HG03439 (cell line): ENCODE data around the gene SGCD.
"Not testable (repeated sequence)": the region's sequence is repeated elsewhere in the genome, so short reads cannot be mapped to it uniquely, and the experiment has no call there.

Experiments
- ATAC-seq: cut with Tn5 transposase; IDR thresholded peaks from one replicate; pipeline ENCODE4 v1.9.1; 2021; ENCODE audit warnings: mild to moderate bottlenecking, moderate library complexity; ENCODE audit not compliant: unreplicated experiment

SGCD gene

DNA sequence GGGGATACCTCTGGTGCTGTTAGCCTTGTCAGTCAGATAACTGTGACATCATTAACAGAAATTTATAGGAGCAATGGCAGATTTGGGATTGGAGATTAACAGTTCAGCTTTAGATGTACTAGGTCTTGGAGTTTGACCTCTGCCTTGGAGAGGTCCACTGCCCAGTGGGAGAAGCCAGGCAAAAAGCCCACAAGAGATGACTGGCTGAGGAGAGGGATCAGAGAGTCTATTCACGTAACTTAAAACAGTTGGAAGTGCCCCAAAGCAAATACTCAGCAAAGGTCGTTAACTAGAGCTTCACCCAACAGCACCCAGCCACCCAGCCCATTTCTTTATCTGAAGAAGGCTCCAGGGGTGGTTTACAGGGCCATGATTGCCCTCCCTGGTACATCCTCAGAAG lies 290.5 kb downstream of the SGCD start:
- no peak for ATAC-seq

DNA sequence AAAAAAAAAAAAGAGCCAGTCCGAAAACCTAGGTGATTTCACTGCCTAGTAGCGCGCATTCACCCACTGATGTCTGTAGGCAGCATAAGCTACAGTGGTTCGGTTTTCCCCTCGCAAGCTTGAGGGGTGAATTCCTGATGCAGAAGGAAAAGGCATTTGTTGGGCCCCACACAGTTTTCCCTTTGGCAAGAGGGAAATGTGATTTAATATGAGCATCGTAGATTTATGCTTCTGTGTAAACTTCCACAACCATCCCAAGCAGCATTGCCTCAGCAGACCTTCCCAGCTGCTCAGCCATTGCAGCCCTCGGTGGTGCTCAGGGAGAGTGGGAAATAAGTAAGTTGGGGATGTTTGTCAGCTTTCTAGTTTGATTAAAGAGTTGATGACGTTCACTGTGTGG lies 291.6 kb downstream of the SGCD start:
- ATAC-seq, result no peak

DNA sequence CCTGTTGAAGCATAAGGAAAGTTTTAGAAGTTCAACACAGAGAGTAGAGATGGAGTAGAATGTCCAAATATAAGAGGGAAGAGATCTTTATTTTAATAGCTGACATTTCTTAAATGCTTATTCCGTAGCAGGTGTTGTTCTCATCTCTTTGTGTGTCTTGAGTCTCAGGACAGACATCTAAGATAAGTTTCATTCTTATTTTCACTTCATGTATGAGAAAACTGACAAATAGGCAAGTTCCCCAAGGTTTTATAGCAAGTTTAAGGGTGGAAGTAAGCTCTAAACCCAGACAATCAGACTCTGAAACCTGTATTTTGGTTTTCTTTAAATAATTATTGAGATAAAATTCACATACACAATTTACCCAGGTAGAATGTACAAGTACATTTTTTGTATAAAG lies 294.8 kb downstream of the SGCD start:
- ATAC-seq, result no peak

DNA sequence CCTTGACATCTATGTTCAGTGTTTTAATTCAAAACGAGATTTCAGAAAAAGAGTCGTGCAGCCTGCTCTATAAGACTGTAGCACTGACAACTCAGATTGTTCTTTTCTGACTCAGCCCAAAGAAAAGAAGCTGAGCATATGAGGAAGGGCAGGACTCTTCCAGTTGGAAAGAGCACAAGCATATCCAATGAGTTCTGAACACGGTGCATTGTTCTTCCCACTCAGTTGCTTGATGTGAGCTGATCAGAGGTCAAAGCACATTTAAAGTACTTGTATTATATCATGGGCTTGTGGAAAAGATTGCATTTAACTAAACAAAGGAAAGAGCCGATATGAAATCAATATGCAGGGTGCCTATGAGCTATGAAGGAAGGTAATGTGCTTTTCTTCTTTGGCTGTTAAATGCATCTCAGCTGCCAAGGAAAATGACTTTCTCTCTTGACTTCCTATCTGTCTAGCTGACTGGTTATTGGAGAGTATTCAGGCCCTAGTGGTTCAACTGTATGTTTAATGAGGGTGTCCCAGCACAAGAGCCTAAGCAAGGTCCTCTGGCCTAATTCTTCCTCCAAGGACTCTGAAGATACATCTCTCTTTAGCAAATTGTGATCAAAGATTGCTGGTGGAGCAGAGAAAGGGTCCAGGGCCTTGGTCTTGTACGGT lies 296.5 kb downstream of the SGCD start:
- ATAC-seq, result no peak

DNA sequence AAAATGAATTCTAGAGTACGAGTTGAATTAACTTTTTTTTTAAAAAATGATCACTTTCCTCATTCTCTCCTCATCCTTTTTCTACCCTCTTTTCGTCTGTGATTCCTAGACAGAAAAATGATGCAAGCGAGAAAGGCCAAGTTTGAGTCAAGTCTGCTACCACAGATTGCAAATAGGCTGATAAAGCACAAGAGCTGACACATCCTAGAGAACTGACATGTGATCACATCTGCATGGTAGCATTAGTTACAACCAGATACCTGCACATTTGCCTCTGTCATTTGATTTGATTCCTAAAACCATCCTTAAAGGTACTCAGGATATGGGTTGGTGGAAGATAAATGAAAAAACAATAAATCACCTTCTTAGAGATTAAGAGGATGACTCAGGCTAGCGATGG lies 297.7 kb downstream of the SGCD start:
- ATAC-seq, result no peak

DNA sequence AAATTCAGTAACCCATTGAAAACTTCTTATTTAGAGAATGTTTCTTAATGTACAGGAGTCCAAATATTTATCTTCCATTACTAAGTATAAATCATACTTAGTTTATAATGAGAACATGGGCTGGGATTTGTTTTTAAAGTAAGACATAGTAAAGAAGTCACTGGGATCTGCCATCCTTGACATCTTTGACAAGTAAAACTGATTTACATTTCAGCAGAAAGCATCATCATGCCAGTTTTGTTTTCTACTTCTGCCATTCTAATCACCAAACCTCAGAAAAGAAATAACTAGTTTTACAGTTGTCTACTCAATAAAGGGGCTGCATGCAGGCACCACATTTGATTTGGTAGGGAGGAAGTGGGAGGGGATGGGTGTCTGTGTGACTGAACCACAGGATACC lies 301.5 kb downstream of the SGCD start:
- no peak for ATAC-seq

DNA sequence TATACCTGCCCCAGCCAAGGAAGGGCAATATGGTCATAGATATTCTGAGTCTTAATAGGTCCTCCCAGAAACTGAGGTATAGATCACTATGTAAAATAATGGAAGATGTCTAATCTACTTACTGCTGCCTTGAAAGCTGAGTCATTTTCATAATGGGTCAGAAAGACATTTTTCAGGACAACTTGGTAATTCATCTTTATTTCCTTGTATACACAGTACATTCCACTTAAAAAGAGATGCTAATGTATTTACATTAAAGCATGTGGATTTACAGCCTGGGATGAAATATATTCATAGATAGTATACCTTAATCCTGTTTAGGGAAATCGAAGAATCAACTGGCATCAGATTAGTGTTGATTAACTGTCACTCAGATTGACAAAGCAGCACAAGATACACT lies 304.0 kb downstream of the SGCD start:
- ATAC-seq, result no peak

DNA sequence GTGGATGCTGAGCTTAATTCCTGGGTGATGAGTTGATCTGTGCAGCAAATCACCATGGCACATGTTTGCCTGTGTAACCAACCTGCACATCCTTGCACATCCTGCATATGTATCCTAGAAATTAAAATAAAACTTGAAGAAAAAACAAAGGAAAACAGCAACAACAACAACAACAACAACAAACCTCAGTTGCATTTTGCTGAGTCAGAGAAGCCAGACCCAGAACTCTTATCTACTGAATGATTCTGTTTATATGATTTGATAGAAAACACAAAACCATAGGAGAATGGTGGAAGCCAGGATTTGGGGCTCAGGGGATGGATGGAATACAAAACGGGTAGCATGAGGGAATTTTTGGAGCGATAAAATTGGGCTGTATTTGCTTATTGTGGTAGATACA lies 307.3 kb downstream of the SGCD start:
- ATAC-seq, result no peak

DNA sequence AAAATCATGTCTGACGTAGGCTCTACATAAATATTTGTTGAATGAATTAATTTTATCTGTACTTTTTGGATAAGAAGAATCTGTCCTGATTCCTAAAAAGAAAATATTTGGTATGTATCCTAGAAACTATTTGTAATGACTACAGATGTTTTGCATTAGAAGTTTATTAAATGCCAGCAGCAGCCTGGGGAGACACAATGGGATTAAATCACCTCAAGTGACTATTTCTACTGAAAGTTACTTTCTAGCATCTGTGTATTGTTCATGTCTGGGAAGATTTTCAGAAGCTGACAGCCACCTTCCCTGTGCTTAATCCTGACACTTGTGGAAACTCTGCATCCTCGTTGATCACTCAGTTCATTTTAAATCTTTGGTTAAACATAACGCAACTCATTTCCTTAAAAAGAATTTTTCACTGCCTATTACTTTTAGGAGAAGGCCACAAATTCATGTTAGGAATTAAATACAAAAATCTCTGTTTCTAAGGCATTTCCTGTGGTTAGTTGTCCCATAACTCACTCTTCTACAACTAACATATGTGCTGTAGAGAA lies 313.8 kb downstream of the SGCD start:
- ATAC-seq, result no peak

DNA sequence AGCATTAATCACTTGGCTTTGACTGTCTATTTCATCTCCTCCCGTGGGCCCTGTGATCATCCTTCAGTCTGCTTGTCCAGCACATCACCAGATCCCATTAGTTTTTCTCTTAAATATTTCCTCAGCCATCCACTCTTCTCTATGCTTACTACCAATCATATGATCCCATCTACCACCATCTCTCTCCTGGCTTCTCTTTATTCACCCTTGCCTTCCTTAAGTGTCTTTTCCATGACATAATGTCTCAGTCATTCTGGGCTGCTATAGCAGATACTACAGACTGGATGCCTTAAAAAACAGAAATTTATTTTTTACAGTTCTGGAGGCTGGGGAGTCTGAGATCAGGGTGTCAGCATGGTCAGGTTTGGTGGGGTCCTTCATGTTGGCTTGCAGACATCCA lies 314.7 kb downstream of the SGCD start:
- no peak for ATAC-seq

DNA sequence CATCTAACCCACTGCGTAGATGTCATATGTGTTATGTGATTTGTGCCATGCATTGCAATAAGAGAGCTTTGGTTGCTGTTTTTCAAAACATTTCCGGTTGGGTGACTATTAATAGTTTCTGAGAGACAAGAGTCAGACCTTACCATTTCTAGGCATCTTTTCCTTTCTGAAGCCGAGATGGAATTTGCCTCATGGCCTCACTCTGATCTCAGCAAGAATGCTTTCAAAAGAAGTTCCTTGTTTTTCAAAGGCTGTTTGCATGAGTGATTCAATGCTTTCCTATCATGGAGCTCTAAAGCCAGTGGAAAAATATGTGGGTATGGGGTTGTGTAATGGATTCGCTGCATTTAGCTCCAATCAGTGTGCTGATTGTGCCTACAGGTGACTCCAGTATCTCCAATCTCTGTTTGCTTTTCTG lies 320.1 kb downstream of the SGCD start:
- ATAC-seq, result no peak

DNA sequence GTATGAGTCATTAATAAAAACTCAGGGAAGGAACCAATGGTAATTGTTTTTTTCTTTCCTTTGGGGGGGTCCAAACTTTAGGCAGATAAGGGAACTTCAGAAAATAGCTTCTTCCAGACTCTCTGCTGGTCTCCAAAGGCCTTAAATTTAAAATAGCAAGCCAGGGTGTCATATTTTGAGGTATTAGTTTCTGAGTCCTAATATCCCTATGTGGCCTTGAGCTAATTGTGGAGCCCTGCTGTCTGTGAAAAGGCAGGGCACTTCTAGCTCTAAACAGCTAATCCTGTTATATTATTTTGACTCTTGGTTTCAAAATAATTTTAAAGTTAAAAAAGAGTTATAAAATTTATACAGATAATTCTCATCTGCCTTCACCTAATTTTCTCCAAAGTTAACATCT lies 327.5 kb downstream of the SGCD start:
- ATAC-seq, result no peak

DNA sequence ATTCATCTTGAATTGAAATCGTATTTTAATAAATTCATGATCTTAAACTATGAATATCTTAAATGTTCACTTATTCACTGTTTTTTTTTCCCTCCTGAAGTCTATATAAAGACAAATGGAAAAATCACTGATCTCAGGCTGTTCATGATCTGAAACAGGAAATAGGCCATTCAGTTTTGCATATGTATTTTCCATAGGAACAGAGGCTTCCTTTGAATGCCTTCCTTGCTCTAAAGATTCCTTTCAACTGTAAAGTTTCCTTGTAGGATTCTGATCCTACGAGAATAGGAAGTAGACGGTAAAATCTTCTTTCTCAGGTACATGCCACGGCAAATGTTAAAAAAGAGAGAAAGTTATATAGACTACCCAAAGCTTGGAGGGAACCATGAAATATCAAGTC lies 328.8 kb downstream of the SGCD start:
- ATAC-seq, result no peak

DNA sequence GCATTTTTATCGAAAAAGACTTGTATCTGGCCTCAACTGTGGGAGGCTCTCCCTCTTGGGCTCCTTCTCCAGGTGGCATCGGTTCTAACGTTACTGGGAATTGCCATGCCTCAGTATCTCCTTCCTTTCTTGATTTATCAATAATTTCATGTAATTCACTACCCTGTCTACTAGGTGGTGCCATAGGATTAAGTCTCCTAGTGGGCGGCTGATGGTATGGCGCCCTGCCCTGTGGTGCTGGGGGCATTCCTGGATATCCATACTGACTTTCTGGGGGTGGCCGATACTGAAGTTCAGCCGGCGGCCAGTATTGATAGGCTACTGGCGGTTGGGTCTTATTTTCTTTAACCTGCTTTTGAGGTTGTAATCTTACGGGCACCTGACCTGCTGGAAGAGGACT lies 337.9 kb downstream of the SGCD start:
- ATAC-seq, result not testable (repeated sequence)

DNA sequence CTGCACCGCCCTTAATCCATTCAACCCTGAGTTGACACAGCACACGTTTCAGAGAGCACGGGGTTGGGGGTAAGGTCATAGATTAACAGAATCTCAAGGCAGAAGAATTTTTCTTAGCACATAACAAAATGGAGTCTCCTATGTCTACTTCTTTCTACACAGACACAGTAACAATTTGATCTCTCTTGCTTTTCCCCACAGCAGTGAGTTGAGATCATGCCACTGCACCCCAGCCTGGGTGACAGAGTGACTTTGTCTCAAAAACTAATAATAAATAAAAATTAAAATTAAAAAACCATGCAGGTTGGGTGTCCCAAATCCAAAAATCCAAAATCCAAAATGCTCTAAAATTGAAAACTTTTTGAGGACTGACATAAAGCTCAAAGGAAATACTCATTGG lies 339.7 kb downstream of the SGCD start:
- not testable (repeated sequence) for ATAC-seq

DNA sequence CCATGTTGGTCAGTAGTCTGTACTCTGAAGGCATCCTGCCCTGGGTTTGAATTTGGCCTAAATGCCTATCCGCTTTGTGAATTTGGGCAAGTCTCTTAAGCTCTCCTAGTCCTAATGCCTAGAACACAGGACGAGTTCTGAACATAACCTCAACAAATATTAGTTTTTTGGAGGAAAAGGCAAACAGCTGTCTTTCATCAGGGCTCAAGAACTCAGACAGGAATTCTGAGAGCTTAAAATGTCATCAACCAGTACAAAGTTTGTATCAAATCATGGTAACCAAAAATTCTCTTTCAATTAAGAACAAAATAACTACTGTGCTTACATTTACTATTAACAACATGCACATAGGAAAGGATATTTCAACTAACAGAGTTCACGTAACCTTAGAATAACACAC lies 340.7 kb downstream of the SGCD start:
- no peak for ATAC-seq

DNA sequence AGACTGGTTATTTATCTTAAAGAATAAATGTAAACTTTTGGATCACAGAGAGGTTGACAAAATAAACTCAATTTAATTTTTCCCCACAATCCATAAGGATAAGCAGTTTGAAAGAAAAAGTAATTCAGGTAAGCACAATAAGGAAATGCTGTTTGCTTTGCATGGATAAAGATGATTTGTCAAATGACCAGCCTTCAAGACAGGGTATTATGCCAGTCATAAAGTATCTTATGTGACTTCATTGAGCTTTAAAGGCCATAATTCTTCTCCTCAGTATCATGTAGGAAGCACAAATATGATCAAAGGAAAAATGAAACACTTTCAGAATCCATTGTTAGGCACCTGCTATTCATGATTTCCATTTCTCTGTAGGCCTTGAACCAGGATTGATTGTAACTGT lies 342.5 kb downstream of the SGCD start:
- no peak for ATAC-seq

DNA sequence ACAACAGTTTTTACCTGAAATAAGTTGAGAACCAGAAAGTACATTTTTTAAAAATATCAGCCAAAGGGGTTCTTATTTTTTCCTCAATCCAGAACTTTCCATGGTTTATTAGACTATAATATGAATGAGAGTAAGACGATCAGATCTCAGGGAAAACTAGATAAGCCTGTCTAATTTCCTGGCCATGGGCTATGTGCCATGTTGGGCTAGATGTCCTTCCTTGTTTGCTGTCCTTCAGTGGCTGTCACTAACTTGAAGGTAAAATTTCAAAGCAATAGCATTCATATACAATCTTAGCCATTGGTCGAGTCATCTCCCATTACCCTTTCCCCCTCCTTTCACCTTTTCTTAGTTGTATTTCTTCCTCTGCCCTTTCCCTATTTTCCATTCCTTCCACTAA lies 343.7 kb downstream of the SGCD start:
- ATAC-seq, result no peak

DNA sequence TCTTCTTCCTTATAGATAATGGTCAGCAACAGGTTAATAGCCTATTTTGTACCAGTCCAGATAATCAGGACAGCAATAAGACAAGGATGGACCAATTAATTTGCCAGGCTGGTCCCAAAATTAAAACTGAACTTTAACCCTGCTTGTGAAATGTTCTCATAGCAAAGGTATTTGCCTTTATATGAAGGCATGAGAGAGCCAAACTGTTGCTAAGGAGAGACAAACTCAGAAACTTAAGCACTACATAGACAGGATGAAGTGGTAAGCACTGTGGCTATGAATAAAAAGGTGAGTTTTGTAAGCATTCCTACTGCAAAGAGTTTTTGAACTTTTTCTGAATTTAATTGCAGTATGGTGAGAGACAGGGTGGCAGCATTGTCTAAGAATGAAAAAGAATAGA lies 348.4 kb downstream of the SGCD start:
- ATAC-seq, result no peak

DNA sequence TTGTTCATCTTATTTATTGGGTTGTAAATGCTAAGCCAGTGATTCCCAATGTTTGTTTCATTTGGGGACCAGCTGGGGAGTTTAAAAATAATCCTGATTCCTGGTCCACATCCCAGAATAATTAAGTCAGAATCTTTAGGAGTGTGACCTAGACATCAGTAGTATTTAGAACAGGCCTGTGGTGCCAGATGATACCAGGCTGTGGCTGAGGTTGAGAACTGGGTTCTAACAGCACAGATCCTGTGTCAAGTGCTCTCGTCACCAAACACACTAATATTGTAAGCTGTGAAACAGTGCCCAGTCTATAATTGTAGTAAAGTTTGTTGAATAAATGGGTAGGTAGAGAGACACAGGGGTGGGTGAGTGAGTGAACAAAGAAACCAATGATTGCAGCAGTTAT lies 351.0 kb downstream of the SGCD start:
- no peak for ATAC-seq

DNA sequence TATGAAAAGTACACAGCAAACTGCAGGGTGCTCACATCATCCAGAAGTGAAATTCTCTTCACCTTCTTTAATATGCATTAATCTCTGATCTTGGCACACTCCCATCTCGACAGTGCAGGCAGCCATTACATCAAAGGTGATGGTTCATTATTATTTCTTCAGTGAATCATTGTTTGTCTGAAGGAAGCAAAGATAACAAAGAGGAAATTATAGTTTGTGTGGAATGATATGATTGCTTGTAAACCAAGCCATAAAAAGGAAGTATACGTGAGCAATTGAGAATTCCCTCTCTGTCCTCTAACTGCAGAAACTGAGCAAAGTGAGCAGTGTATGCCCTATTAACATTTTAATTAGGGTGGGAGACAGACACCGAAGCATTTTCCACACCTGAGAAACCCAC lies 351.5 kb downstream of the SGCD start:
- ATAC-seq, result no peak

DNA sequence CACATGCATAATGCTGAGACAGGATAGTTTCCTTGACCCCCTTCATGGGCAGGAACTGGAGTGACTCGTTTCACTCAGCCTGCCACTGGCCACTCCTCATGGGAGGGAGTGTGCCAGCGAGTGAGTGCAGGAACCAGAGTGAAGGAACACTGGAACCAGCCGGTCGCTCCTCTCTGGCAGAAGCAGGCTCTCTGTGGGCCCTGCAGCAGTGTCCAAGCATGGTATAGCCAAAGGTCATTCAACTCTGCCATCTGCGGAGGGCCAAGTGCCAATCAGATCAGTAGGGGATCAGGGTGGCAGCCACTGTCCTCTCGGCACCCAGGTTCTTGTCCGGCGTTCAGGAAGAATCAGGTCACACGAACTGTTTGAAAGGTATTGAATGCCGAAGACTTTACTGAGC lies 353.9 kb downstream of the SGCD start:
- ATAC-seq, result no peak

DNA sequence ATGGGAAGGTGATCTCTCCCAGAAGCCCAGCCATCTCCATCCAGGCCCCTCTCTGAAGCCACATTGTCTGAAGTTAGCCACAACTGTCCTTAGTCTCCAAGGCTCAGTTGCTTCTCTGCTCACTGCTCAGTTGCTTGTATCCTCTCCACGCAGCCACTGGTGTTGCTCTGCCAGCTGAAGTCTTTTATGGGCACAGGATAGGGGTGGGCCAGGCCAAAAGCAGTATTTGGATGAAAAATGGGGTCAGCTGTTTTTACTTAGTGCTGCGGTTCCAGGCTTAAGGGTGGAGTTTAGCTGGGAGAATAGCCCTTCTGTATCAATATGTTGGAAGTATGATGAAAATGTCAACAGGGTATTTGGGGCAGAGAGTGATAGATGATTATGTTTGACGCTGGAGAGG lies 354.3 kb downstream of the SGCD start:
- no peak for ATAC-seq
